GM18861 (cell line): ENCODE data around the gene CRYBB3.
"Not testable (repeated sequence)": the region's sequence is repeated elsewhere in the genome, so short reads cannot be mapped to it uniquely, and the experiment has no call there.

Experiments
- ATAC-seq: cut with Tn5 transposase; IDR thresholded peaks from one replicate; pipeline ENCODE4 v1.9.1; 2021; ENCODE audit not compliant: unreplicated experiment

CRYBB3 gene

DNA sequence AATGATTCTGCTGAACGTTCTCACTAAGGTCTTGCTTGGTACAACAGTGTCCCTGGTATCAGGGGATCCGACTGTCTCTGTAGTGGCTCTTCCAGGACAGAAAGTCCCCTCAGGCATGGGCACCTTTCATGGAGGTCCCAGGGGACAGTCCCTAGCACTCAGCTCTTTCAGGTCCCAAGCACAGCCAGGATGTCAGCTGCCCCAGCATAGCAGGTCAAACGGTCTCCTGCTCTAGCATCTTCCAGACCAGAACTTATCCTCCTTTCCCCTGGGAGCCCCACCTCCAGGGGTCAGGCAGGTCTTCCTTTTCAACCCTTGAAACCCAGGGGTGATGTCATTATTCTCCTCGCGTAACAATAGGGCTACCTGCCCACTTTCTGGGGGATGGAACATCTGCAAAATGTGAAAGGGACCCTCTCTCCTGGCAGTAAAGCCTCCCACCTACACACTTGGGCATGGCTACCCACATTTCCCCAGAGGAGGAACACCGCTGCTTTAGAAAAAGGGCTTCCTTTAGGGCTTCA, 24.7 kb upstream of the CRYBB3 start:
- no peak for ATAC-seq

DNA sequence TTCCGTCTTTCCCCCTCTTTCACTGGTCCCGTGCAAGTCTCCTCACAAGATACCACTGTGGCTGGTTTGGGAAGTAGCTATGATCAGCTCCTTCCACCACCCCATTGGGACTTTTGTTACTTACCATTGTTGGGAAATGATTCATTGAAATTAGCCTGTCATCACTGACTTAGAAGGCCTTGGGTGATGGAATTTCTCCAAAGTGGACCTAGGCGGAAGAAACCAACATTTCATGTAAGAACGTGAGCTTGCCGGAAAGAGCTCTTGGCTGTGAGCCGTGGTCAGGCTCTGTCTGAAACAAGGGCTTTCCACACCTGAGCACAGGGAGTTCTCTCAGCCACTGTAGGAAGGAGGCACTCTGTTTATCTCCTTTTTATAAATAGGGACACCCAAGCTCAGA, 23.5 kb upstream of the CRYBB3 start:
- ATAC-seq, result no peak

DNA sequence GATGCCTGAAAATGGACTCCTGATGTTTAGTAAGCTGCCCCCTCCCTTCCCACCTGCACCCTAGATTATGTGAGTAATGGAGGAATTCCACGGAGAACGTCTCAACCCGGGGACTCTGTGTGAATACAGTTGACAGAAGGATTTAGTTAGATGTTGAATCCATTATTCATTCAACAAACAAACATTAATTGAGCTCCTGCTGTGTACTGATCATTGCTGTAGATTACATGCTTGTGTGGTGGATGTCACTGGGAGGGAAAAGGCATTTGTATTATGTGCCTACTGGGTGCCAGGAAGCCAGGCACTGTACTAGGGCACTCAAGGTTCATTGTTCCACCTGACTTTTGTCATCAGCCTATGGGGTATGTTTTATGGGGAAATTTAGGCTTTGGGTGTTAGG, 22.9 kb upstream of the CRYBB3 start:
- no peak for ATAC-seq

DNA sequence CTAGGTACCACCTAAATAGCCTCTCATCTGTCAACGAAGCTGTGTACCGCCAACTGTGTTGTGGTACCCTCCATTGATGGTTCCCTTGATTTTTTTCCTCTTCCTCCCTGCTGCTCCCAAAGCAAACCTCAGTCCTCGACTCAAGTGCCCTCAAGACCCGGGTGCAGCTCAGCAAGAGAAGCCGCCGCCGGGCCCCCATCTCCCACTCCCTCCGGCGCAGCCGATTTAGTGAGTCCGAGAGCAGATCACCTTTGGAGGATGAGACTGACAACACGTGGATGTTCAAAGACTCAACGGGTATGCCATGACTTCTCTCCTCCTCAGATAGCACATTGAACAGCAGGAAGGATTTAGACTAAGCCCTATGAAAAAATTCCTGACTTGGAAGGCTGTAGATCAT, 22.4 kb upstream of the CRYBB3 start:
- ATAC-seq, result no peak

DNA sequence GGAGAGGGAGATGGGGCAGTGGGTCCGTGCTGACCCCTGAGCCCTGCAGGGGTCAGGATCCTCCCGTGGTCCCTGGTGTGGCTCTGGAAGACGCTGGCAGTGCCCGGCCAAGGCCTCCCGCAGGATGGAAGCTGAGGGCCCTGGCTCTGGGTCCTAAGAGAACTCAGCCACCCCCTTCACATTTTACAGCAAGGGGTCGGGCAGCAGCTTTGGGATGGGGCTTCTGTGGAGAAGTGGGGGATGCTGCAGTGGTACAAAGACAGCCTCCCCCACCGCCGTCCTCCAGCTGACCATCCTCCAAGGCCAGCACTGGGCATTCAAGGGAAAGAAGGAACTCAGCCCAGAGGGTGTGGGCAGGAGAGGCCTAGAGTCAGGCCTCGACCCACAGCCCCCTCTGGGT, 21.8 kb upstream of the CRYBB3 start:
- no peak for ATAC-seq

DNA sequence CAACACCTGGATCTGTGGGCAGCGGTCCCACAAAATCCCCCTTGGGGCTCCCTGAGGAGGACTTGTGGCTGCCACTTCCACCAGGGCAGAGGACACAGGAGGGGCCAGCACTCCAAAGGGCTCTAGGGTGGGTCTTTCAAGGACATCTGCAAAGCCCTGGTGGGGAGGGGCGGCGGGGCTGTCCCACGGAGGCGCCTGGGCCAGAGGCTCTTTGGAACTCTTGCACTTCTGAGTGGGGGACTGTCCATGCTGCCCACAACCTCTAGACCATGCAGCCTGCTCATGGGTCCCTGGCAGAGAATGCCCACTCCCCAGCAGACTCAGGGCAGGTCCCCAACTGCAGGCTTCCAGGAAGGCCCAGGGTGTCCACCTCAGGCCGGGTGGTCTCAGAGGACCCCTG, 21.3 kb upstream of the CRYBB3 start:
- not testable (repeated sequence) for ATAC-seq

DNA sequence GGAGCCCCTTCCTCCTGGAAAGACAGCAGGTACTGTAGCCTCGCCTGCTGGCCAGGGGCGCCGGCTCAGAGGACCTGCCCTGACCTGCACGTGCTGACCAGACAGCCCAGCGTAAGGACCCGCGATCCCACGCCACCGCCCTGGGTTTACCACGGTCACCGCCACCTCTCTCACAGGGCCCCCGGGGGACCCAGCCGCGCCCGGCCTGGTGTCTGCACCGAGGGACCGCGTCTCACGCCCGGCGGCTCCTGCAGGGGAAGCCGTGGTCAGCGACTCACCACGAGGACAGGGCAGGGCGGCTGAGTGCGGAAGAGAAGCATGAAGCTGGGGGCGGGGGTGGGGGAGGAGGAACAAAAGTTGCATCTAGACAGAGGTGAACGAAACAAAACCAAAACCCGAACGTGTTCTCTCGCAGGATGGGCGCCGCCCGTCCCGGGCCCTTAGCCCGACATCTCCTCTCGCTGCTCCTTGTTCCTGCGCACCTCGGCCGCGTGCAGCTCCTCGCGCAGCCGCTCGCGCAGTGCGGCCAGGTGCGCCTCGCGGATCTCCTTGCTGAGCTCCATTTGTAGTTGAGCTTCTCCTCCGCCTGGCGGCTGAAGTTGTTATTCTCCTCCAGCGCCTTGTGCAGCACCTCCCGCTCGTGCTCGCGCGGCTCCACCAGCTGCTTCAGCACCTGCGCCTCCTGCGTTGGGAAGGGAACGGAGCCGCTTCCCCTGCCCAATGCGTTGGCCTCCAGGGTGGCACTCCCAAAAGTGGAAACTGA, 20.6 kb upstream of the CRYBB3 start:
- ATAC-seq, result not testable (repeated sequence)

DNA sequence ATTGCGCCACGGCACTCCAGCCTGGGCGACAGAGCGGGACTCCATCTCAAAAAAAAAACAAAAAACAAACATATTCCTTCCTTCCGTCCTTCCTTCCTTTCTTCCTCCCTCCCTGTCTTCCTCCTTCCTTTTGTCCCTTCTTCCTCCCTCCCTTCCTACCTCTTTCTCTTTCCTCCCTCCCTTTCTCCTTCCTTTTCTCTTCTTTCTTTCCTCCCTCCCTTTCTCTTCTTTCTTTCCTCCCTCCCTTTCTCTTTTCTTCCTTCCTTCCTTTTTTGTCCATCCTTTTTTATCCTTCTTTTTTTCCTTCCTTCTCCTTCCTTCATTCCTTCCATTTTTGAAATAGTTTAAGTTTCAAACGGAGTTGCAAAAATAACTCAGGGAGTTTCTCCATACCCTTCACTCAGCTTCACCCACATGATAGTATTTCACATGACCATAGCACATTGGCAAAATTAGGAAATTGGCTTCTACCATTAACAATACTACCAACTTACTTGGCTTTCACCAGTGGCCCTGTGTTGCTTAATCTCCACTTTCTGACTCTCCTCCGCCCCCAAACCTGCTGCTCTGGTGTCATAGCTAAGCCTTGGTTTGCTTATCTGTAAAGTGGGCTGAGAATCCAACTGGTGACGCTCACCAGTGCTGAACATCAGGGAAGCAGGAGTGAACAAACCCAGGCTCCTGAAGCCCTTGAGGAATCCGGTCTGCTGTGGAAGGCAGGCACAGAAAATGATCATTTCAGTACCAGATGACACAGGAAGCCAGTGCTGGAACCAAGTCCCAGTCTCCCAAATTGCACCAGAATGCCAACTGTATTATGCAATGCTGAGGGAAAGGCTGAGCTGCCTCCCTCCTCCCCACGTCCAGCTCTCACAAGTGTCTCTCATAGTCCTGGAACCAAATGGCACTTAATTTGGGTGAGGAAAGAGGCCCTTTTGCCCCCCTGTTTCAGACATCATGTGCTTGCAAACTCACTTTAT, 17.2 kb upstream of the CRYBB3 start:
- no peak for ATAC-seq

DNA sequence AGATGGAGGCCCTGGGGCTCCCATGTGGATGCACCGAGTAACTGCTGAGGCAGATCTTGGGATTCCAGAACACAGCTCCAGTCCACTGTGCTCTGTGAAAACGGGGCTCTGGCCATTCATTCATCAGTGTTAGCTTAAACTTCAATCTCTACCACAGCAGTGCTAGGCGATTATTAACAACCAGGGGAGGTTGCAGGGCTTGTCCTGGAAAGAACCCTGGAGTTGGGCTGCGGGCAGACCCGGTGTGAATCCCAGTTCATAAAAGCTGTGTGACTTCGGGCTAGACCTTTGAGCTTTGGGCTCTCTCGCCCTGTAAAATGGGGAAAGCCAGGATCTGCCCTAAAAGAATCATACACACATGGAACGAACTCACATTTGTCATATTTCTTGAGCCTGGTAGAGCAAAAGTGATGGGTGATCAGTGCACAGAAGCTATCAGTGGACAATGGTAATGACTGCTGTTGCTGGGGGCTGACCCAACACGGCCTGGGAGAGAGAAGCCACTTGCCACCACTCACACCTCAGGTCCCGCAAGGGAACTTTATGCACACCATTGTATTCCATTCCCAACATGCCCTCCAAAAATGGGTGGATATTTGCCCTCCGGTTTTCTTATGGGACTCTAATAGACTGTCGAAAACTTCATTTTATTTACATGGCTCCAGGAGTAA, 15.6 kb upstream of the CRYBB3 start:
- no peak for ATAC-seq

DNA sequence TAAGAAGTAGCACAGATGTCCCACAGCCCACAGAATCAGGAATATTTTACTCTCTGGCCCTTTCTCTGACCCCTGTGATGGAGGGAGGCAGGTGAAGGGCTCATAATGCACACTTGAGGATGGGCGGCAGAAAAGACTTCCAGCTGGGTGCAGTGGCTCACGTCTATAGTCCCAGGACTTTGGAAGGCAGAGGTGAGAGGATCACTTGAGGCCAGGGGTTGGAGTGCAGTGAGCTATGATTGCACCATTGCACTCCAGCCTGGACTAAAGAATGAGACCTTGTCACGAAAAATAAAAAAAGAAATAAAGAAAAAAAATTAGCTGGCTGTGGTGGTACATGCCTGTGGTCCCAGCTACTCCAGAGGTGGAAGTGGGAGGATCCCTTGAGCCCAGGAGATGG, 13.5 kb upstream of the CRYBB3 start:
- ATAC-seq, result no peak

DNA sequence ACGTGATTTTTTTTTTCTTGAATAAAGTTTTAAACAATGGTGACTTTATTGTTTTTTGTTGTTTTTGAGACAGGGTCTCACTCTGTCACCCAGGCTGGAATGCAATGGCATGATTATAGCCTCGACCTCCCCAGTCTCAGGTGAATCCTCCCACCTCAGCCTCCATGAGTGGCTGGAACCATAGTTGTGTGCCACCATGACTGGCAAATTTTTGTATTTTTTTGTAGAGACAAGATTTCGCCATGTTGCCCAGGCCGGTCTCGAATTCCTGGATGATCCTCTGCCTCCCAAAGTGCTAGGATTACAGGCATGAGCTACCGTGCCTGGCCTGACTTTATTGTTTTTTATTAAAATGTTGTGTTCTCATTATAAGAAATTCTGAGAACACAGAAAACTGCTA, 12.2 kb upstream of the CRYBB3 start:
- no peak for ATAC-seq

DNA sequence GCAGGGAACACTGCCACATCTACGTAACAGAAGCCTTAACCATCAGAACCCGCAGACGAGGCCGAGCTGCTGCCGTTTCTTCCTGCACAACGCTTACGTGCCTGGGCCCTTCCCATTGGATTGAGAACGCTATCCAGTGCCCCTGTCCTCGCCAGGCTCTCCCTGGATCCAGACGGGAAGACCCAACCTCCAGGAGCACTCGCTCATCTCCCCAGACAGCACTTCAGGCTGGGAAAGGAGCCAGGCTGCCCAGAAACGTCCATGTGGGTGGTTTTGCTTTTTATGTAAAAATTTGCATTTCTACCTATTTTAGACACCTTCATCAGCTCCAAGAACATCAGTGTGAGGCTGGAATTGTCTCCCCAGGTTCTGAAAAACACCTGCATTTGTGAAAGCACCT, 7.3 kb upstream of the CRYBB3 start:
- no peak for ATAC-seq

DNA sequence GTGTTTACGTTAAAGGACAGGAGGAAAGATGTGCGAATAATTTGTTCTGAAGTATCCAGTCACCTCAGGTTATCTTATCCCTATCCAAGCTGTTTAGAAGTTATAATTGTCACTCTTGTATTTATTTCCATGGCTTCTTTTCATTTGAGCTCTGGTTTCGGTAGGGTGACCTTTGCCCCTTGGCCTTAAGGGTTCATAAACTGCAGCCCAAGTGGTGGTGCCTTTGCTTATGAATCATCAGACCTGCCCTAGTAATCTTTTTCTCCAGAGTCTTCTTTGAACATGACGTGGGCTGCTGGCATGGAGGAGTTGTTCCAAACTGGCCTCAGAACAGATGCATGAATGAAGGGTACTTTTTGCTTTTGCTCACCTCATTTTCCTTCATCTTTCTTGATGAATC, 6.5 kb upstream of the CRYBB3 start:
- no peak for ATAC-seq

DNA sequence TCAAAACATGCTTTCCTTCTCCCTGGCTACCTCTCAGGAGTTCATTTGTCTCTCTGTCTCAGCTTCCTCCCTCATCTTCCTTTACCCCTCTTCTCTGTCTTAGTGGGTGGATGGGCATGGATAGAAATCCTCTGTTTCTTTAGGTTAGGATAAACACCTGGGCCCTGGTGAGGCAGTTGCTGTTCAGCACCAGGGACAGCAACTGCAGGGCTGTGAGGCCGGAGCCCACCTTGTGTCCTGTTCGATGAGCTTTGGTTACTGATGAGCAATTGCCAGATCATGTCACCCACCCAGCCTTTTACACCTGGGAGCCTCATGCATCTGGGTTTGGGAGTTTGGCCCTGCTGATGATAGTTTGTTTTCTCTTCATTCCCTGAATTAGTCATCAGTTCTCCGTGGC, 6.1 kb upstream of the CRYBB3 start:
- no peak for ATAC-seq

DNA sequence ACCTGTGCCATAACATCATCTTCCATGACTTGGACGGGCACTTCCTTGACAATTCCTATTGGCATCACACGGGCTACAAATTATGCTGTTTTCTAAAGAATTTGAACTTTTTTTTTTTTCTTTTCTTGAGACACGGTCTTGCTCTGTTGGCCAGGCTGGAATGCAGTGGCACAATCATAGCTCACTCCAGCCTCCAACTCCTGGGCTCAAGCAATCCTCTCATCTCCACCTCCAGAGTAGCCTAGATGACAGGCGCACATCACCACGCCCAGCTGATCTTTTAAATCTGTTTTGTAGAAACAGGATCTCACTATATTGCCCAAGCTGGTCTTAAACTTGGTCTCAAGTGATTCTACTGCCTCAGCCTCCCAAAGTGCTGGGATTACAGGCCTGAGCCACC, 3.3 kb upstream of the CRYBB3 start:
- no peak for ATAC-seq

DNA sequence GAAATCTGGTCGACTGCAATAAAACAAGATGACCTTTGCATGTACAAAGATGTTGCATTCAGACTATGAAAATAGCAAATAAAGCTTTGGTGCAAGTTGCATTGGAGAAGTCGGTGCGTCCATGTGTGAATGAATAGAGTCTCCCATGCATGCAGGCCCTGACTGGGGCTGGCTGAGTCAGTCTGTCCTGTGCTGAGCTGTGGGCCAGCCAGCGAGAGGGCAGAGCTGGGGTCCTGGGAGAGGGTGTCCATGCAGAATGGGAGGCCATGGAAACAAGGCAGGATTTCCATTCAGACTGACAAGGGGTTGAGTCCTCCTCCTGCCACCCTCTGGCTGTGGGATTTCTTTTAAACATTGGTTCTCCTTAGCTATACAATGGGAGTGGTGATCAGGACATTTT, 2.3 kb upstream of the CRYBB3 start:
- no peak for ATAC-seq

DNA sequence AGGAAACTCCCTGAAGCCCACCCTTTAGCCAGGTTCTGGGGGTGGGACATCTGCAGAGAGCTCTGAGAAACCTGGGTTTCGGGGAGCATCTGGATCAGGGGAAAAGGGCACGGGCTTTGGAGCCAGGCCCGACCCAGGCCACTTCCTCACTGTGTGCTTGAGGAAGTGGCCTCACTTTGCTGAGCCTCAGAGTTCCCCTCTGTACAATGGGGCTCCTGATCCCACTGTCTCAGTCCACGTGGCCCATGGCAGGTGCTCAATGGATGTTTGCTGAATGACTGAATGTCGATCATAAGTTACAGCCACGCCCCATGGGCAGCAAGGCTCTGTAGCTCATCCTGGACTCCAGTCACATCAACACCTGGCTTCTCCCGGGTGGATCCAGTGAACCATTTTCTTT, 1.3 kb downstream of the CRYBB3 start:
- ATAC-seq, result no peak

DNA sequence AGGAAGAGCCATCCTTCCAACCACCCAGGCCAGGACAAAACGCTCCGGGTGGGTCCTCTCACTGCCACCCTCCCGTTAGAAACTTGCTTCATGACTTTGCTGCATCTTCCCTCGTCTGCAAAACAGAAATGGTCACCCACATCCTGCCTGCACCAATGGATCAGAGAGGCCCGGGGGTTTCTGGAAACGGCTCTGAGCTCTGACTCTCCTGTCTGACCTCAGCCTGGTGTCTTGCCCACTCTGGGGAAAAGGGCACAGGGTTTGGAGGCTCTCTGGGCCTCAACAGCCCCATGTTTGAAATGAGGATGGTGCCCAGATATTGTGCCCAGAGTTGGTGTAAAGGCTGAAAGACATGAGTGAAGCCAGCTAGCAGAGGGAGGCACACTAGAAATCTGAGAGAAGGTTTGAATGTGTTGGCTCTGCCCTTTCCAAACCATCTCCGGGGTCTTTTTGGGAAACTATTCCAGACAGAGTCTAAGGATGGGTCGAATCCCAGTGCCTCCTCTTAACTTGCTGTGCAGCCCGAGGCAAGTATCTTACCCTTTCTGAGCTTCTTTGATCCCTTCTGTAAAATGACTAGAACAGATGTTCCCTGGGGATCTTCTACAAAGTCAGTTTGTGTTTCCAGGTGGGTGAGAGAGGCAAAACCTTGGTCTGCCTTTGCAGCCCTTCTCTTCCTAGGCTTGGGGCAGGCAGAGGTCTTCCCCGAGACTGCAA, 2.1 kb downstream of the CRYBB3 start:
- ATAC-seq, result no peak

DNA sequence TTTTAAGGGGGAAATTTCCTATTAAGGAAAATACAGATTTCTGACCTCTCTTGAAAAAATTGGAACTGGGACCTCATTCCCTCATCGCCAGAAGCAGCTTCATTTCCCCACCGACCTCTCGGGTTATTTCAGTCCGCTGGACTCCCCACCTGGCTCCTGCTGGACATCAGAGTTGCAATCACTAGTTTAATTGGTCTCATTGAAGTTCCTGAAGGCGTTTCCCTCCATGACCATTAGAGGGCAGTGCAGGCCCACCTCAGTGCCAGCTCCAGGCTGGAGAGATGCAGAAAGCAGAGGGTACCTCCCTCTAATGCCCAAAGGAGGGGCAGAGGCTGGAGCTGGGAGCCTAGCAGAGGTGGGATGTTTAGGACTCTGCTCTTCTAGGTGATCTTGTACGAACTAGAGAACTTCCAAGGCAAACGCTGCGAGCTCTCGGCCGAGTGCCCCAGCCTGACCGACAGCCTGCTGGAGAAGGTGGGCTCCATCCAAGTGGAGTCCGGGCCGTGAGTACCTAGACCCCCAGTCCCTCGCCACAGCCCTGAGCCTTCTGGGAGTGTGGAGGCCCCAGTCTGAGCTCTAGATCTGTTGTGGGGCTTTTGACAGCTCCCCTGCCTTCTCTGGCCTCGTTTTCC, 2.7 kb downstream of the CRYBB3 start:
- no peak for ATAC-seq

DNA sequence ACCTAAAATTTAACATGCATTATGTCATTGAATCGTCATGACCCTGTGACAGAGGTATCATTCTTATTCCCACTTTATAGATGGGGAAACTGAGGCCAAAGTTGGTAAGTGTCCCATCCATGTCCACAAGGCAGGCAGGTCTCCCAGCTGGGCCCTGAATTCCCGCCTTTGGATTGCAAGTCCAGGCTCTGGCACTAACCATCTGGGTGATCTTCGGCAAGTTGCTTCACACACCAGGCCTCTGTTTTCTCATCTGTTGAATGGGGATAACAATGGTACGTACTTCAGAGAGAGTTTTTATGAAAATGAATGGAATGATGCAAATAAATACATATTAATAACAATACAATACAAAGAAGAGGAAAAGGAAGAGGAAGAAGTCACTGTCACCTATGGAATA, 3.4 kb downstream of the CRYBB3 start:
- no peak for ATAC-seq
